ENCODE data around the gene NETO1. TPM values are rescaled to one million over a fixed set of nuclear protein-coding genes. Genes with fewer than 3 reads are reported as not detected.

NETO1 gene
- polyA plus RNA-seq, 1 of the 3 experiments (the other 2 are of a cell fraction): not detected

DNA sequence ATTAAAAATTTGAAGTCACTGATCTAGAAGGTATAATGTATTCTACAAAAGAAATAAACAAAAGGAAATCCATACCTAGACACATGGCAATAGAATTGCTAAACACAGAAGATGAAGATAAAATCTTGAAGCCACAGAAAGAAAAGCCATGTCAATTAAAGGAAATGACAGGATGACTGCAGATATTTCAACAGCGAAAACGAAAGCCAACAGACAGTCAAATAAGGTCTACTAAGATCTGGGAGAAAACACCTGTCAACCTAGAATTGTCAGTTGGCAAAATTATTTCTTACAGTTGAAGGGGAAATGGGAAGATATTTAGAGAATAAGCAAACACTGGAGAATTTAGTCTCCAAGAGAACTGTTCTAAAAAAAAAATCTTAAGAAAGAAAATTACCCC lies 39.2 kb downstream of the NETO1 start:
- no peak overlapping the region for H3K4me2 ChIP-seq
- H2AFZ ChIP-seq (ENCODE audit: low read depth): no peak overlapping the region
- H3K79me2 ChIP-seq (ENCODE audit: insufficient read depth): no peaks in the 10 kb centered on the region
- no peaks in the 10 kb centered on the region for H3F3A ChIP-seq (replicated peaks; ENCODE audit: insufficient read depth)
- CTCF ChIA-PET: interaction anchor here (1.1 kb wide), 1 partner anchor 15 kb away, joined by 4 read pairs; no protein-coding TSS in a partner anchor
- peaks cover 3% of the 10 kb centered on the region; the same call in 1 of the 2 replicates for H3K27me3 ChIP-seq (ENCODE audit: insufficient read depth)
- POLR2A ChIA-PET: no interaction called here
- 10% methylated on average over 2 of the region's 2 CpGs for WGBS (ENCODE audit: low lambda C conversion rate)
- no peak overlapping the region for H3K4me3 ChIP-seq (ENCODE audit: low read depth in 2 of 2, low read length in 1 of 2)
- H3K4me1 ChIP-seq (ENCODE audit: control insufficient read depth in 1 of 2, insufficient read depth in 2 of 2, low read depth in 1 of 2, low read length in 1 of 2): no peaks in the 10 kb centered on the region
- DNase-seq: no peak
- H3K9me2 ChIP-seq: no peaks in the 10 kb centered on the region
- no peaks in the 10 kb centered on the region for H4K20me1 ChIP-seq (ENCODE audit: insufficient read depth)
- TF ChIP-seq EP300 (IDR thresholded peaks at IDR 0.05; ENCODE audit: borderline replicate concordance in 1 of 2, low read depth in 1 of 2, low read length in 1 of 2): no peak
- TF ChIP-seq, protein P1, sequence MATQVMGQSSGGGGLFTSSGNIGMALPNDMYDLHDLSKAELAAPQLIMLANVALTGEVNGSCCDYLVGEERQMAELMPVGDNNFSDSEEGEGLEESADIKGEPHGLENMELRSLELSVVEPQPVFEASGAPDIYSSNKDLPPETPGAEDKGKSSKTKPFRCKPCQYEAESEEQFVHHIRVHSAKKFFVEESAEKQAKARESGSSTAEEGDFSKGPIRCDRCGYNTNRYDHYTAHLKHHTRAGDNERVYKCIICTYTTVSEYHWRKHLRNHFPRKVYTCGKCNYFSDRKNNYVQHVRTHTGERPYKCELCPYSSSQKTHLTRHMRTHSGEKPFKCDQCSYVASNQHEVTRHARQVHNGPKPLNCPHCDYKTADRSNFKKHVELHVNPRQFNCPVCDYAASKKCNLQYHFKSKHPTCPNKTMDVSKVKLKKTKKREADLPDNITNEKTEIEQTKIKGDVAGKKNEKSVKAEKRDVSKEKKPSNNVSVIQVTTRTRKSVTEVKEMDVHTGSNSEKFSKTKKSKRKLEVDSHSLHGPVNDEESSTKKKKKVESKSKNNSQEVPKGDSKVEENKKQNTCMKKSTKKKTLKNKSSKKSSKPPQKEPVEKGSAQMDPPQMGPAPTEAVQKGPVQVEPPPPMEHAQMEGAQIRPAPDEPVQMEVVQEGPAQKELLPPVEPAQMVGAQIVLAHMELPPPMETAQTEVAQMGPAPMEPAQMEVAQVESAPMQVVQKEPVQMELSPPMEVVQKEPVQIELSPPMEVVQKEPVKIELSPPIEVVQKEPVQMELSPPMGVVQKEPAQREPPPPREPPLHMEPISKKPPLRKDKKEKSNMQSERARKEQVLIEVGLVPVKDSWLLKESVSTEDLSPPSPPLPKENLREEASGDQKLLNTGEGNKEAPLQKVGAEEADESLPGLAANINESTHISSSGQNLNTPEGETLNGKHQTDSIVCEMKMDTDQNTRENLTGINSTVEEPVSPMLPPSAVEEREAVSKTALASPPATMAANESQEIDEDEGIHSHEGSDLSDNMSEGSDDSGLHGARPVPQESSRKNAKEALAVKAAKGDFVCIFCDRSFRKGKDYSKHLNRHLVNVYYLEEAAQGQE (IDR thresholded peaks at IDR 0.05; ENCODE audit: low read depth, low read length): no peak
- TF ChIP-seq TAF1 (IDR thresholded peaks at IDR 0.05; ENCODE audit: borderline replicate concordance, low read depth, low read length): no peak
- no peak for TF ChIP-seq FOXJ3 (CRISPR knock-in tag; IDR thresholded peaks at IDR 0.05)
- no peak for TF ChIP-seq TCF12 (IDR thresholded peaks at IDR 0.05)
- no peak for TF ChIP-seq MXI1 (IDR thresholded peaks at IDR 0.05; ENCODE audit: low read depth, low read length)
- TF ChIP-seq, protein P2, sequence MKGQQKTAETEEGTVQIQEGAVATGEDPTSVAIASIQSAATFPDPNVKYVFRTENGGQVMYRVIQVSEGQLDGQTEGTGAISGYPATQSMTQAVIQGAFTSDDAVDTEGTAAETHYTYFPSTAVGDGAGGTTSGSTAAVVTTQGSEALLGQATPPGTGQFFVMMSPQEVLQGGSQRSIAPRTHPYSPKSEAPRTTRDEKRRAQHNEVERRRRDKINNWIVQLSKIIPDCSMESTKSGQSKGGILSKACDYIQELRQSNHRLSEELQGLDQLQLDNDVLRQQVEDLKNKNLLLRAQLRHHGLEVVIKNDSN (IDR thresholded peaks at IDR 0.05; ENCODE audit: borderline replicate concordance, low read depth): no peak
- no peak for TF ChIP-seq FOSL2 (IDR thresholded peaks at IDR 0.05; ENCODE audit: borderline replicate concordance, low read depth)
- TF ChIP-seq NFIC (IDR thresholded peaks at IDR 0.05; ENCODE audit: borderline replicate concordance): no peak
- TF ChIP-seq, protein P3, sequence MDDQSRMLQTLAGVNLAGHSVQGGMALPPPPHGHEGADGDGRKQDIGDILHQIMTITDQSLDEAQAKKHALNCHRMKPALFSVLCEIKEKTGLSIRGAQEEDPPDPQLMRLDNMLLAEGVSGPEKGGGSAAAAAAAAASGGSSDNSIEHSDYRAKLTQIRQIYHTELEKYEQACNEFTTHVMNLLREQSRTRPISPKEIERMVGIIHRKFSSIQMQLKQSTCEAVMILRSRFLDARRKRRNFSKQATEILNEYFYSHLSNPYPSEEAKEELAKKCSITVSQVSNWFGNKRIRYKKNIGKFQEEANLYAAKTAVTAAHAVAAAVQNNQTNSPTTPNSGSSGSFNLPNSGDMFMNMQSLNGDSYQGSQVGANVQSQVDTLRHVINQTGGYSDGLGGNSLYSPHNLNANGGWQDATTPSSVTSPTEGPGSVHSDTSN (IDR thresholded peaks at IDR 0.05): no peak
- TF ChIP-seq FOXM1 (IDR thresholded peaks at IDR 0.05; ENCODE audit: low read depth): no peak
- TF ChIP-seq, protein P4, sequence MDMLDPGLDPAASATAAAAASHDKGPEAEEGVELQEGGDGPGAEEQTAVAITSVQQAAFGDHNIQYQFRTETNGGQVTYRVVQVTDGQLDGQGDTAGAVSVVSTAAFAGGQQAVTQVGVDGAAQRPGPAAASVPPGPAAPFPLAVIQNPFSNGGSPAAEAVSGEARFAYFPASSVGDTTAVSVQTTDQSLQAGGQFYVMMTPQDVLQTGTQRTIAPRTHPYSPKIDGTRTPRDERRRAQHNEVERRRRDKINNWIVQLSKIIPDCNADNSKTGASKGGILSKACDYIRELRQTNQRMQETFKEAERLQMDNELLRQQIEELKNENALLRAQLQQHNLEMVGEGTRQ (IDR thresholded peaks at IDR 0.05; ENCODE audit: borderline replicate concordance, low read depth, low read length): no peak
- TF ChIP-seq CHD2 (IDR thresholded peaks at IDR 0.05; ENCODE audit: low read length, partially characterized antibody): no peak
- TF ChIP-seq, protein P5, sequence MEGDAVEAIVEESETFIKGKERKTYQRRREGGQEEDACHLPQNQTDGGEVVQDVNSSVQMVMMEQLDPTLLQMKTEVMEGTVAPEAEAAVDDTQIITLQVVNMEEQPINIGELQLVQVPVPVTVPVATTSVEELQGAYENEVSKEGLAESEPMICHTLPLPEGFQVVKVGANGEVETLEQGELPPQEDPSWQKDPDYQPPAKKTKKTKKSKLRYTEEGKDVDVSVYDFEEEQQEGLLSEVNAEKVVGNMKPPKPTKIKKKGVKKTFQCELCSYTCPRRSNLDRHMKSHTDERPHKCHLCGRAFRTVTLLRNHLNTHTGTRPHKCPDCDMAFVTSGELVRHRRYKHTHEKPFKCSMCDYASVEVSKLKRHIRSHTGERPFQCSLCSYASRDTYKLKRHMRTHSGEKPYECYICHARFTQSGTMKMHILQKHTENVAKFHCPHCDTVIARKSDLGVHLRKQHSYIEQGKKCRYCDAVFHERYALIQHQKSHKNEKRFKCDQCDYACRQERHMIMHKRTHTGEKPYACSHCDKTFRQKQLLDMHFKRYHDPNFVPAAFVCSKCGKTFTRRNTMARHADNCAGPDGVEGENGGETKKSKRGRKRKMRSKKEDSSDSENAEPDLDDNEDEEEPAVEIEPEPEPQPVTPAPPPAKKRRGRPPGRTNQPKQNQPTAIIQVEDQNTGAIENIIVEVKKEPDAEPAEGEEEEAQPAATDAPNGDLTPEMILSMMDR (IDR thresholded peaks at IDR 0.05): no peak
- TF ChIP-seq YY1 (IDR thresholded peaks at IDR 0.05; ENCODE audit: low read depth): no peak
- TF ChIP-seq SIN3A (IDR thresholded peaks at IDR 0.05; ENCODE audit: borderline replicate concordance, low read depth, low read length): no peak
- TF ChIP-seq GABPA (IDR thresholded peaks at IDR 0.05; ENCODE audit: low read depth): no peak
- TF ChIP-seq NRF1 (IDR thresholded peaks at IDR 0.05; ENCODE audit: low read depth, low read length): no peak
- TF ChIP-seq, protein P6, sequence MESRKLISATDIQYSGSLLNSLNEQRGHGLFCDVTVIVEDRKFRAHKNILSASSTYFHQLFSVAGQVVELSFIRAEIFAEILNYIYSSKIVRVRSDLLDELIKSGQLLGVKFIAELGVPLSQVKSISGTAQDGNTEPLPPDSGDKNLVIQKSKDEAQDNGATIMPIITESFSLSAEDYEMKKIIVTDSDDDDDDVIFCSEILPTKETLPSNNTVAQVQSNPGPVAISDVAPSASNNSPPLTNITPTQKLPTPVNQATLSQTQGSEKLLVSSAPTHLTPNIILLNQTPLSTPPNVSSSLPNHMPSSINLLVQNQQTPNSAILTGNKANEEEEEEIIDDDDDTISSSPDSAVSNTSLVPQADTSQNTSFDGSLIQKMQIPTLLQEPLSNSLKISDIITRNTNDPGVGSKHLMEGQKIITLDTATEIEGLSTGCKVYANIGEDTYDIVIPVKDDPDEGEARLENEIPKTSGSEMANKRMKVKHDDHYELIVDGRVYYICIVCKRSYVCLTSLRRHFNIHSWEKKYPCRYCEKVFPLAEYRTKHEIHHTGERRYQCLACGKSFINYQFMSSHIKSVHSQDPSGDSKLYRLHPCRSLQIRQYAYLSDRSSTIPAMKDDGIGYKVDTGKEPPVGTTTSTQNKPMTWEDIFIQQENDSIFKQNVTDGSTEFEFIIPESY (IDR thresholded peaks at IDR 0.05; ENCODE audit: borderline replicate concordance, low read depth): no peak
- no peaks in the 10 kb centered on the region for H3K9me3 ChIP-seq
- H3K27ac ChIP-seq (ENCODE audit: low read depth in 2 of 2, low read length in 1 of 2): no peak overlapping the region
- H3K9ac ChIP-seq: no peak overlapping the region
- H3K36me3 ChIP-seq (replicated peaks in 1 of 2; ENCODE audit: control insufficient read depth in 1 of 2, insufficient read depth in 2 of 2, low read length in 1 of 2): no peaks in the 10 kb centered on the region
